Mononuclear cell (primary cell): Measurements from ENCODE around the gene MARCHF9. TPM values are rescaled to one million over a fixed set of nuclear protein-coding genes. Genes with fewer than 3 reads are reported as not detected.
"Not testable (repeated sequence)": the region's sequence is repeated elsewhere in the genome, so short reads cannot be mapped to it uniquely, and the experiment has no call there.

Experiments used
- H3K27me3 ChIP-seq: 2 replicates; pipeline ENCODE4 v1.6.0; 2011; ENCODE audit warnings: low read length, control low read depth; ENCODE audit not compliant: insufficient read depth
- H3K4me1 ChIP-seq: 2 replicates; pipeline ENCODE4 v1.5.1; 2011; ENCODE audit warnings: mild to moderate bottlenecking, low read length, control low read depth; ENCODE audit not compliant: insufficient read depth
- H3K4me3 ChIP-seq: 2 replicates; pipeline ENCODE4 v1.5.1; 2011; ENCODE audit warnings: mild to moderate bottlenecking, low read length, moderate library complexity
- H3K9me3 ChIP-seq: 2 replicates; pipeline ENCODE4 v1.5.1; 2011; ENCODE audit warnings: low read depth, mild to moderate bottlenecking, control low read depth, low read length
- total RNA-seq: library from RNA; depleted of rRNA; stranded (reverse); fragments of >200 nt; gene quantifications from one replicate; pipeline ENCODE4 v1.2.3, GENCODE V29; 2012

MARCHF9 gene
- total RNA-seq, 1 donor = 13.9 TPM

DNA sequence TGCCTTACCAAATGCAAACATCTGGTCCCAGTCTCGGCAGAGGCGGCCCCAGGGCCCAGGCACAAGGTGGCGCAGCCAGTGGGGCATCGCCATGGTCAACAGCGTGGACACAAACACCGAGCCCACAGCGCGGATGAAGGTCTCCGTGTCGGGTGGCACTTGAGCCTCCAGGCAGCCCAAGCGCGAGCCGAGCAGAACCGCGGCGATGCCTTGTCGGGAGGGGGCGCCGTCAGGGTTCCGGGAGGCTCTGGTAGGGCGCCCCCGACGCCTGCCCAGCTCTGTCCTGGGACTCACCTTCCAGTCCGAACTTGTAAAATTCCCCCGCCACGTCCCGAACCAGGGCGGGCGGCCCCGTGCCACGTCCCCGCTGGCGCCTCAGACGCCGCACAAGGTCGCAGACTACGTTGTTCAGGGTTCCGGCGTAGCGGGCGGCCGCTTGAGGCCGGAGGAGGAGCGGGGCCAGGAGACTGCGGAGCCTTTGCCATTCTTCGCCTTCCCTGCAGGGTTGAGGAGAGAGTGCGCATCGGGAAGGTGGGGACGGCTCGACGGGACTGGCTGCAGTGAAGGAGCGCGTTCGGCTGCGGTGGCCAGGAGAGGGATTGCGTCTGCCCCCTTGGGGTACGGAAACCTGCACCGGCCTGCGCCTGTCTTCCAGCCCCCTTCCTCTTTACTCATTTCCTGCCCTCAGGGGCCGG is 10.2 kb downstream of the MARCHF9 start:
- Histone ChIP-seq H3K9me3 (no peaks in the 10 kb centered on the region), H3K27me3 (peaks cover 39% of the 10 kb centered on the region), H3K4me1 (peaks cover 28% of the 10 kb centered on the region), H3K4me3 (peak overlapping the region; percentile 30)

DNA sequence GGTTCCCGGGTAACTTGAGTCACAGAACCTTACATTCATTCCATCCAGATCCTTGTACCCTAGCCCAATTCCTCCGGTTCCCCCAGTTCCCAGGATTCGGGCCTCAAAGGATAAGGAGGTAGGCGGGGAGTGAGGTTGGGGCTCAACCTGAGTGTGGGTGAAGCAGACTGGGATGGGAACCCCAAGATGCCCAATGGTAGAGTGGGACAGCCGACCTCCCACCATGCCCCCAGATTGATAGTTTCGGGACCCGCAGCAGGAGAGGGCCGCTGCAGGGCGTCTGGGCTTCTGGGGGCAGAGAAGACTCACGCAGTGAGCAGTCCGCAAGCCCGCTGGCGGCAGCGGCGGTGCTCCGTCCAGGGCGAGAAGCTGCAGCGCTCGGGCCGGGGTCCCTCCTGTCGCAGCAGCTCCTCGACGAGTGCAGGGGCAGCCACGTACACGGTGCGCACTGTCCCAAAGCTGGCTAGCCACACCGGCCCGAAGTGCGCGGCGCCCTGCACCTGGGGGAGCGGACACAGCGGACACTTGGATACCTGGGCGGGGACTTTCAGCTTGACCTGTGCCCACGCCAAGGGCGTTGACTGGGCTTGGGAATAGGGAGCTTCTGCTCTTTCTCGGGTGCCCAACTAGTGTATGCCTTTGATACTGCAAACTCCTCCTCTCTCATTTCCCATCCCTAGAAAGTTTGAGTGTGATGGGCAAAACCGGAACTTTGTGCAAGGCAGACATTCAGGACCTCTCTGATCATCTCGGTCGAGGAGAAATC is 11.0 kb downstream of the MARCHF9 start:
- Histone ChIP-seq H3K4me1 (peaks cover 32% of the 10 kb centered on the region), H3K27me3 (peaks cover 39% of the 10 kb centered on the region), H3K9me3 (no peaks in the 10 kb centered on the region), H3K4me3 (peak overlapping the region; percentile 30)

DNA sequence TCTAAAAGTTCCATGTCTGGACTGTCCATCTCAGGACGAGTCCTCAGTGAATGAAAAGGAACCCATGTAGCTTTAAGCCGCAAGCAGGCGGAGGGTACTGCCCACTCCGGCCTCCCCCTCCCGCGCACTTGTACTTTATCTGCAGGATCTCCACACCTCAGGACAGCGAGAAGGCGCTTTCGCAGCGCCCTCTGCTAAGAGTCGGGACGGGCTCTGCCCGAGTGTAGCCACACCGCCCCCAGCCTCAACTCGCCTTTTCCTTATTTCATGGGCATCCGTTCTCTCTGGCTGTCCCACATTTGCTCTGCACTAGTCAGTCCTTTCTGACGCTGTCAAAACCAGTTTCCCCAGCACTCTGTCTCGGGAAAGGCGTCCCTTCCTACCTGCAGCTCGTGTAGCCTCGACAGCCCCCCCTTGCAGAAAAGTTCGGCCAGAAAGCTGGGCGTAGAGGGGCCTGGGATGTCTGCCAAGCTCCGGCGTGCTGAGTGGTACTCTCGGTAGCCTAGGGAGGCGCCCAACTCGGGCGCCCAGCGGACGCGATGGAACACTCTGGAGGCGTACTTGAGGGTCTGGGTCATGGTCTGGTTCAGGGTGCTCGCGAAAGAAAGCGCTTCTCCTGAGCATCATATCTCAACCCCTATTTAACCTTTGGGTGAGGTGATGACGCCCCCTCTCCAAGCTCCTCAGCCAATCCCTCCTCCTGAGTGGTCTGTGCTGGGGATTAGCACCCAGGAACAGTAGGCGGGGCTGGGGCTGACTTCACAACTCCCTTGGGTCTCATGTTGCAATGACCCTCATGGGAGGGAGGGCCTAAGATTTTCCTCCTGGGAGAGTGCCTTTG is 11.8 kb downstream of the MARCHF9 start, which contains the start of gene CYP27B1:
Gene CYP27B1, minus strand, starts transcription at position 615 of the 841 bp plus-strand sequence. Its CDS starts 37 bp downstream, at position 578.
- H3K4me1 ChIP-seq = peaks cover 40% of the 10 kb centered on the region
- H3K27me3 ChIP-seq = peaks cover 39% of the 10 kb centered on the region
- no peak within 1 kb of the TSS for H3K4me3 ChIP-seq
- H3K9me3 ChIP-seq = no peaks in the 10 kb centered on the region

DNA sequence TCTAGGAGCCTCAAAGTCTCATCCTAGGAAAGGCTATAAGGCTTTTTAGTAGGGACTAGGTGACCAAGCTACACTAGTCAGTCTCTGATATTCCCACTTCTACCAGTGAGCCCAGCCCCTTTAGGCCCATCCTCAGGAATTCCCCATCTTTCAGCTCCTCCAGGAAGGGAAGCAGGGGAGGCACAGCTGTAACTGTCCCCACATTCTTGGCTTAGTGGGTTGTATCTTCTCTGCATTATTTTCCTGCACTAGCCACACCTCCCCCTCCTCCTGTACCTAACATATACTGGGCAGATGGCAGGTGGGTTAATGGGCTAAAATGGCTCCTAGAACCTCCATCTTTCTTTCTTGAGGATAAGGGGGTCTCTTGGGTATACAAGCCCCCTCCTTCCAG is 12.4 kb downstream of the MARCHF9 start:
- peaks cover 39% of the 10 kb centered on the region for H3K27me3 ChIP-seq

DNA sequence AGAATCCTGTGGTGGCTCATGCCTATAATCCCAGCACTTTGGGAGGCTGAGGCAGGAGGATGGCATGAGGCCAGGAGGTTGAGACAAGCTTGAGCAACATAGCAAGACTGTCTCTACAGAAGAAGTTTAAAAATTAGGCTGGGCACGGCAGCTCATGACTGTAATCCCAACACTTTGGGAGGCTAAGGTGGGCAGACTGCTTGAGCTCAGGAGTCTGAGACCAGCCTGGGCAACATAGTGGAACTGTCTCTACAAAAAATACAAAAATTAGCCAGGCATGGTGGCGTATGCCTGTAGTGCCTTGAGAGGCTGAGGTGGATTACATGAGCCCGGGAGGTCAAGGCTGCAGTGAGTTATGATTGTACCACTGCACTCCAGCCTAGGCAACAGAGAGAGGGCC is 13.0 kb downstream of the MARCHF9 start:
- Histone ChIP-seq H3K27me3 (peaks cover 39% of the 10 kb centered on the region), H3K4me1 (peaks cover 47% of the 10 kb centered on the region), H3K9me3 (no peaks in the 10 kb centered on the region), H3K4me3 (no peak overlapping the region)

More for the DNA sequence above, 12.4 kb downstream of the MARCHF9 start:
- no peak overlapping the region for H3K4me3 ChIP-seq
- no peaks in the 10 kb centered on the region for H3K9me3 ChIP-seq
- peaks cover 42% of the 10 kb centered on the region for H3K4me1 ChIP-seq

DNA sequence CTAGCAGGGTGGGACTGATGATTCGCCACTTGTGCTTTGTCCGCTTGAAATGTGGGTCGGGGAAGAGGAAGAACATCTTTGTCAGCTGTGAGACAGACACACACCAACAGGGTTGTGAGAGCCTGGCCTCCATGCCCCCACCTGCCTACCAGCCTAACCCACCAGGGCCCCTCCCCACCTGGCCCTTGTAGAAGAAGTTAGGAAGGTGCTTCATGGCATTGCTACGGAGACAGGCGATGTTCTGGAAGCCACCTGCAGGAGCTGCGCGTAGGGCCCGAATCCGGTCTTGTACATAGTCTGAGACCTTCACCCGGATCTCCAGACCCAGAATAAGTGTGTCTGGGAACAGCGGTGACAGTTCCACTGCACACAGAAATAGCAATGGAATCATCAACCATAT is 14.7 kb downstream of the MARCHF9 start:
- H3K4me3 ChIP-seq = no peak overlapping the region
- H3K9me3 ChIP-seq = no peaks in the 10 kb centered on the region
- H3K27me3 ChIP-seq = peaks cover 31% of the 10 kb centered on the region
- peaks cover 48% of the 10 kb centered on the region for H3K4me1 ChIP-seq

DNA sequence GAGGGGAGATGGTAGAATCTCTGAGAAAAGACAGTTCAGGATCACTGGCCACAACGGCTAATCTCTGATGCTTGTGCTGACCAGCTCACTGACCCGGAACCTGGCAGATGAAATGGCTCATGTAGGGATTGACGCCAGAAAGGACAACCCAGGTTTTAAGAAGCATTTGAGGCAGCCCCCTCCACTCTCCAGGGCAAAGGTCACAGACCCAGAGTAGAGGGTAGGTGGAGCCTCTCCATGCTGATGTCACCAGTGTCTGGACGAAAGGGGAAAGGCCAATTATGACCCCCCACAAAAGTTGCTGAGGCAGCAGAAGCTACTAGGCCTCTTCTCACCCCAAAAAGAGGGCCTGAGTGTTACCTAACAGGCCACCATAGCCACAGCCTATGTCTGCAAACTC is 15.8 kb downstream of the MARCHF9 start:
- peaks cover 20% of the 10 kb centered on the region for H3K27me3 ChIP-seq
- H3K9me3 ChIP-seq = no peaks in the 10 kb centered on the region
- H3K4me3 ChIP-seq = no peak overlapping the region
- H3K4me1 ChIP-seq = peaks cover 40% of the 10 kb centered on the region

DNA sequence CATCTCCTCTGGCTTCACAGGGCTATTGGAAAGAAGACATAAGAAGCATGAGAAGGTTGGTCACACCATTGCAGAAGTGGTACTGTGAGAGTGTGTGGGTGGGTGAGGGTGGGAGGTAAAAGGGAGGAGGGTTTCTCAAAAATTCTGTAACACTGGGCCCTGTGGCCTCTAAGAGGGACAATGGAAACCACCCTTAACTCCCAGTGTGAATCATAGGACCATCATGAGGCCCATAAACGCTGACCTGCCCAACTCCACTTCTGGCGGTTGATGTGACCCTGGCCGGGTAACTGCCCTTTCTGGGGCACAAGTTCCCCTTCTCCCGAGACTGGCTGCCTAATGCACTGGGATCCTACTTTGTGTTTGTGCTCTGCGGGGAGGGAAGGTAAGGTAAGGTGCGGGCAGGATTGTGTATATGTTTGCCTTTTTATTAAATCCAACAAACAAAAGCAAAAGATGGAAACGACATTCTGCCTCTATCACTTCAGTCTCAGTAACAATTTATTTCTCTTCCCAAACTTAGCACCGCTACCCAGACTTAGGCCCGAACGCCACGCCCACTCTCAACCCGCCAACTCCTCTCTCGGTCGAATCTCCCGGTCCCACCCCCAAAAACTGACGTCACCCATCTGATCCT is 16.5 kb downstream of the MARCHF9 start:
- no peaks in the 10 kb centered on the region for H3K9me3 ChIP-seq
- H3K27me3 ChIP-seq = peaks cover 14% of the 10 kb centered on the region
- H3K4me3 ChIP-seq = peak overlapping the region; percentile 74
- peaks cover 36% of the 10 kb centered on the region for H3K4me1 ChIP-seq

DNA sequence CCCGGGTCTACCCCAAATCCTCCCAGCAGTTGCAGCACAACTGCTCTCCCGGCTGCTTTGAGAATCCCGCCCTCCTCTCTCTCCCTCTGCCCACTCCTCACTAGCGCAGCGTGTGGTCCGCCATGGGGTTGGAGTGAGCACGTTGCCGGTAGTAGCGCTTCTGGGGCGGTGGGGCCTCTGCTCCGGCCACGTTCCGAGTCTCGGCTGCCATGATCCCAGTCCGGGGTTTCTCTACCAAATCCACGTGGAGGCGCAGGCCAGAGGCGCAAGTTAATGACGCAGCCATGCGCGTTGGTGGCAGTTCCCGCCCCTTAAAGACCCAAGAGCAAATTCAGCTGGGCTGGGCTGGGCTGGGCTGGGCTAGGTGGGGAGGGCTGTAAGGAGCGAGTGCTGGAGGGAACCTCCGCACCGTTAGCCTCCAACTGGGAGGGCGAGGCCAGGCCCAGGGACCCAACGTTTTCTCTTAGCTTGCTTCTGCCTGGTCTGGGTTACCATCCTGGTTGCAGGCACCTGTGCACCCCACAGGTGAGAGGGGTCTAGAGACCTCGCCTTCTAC is 17.0 kb downstream of the MARCHF9 start, which contains the start of gene METTL1:
Gene METTL1, minus strand, starts transcription at position 233 of the 556 bp plus-strand sequence. Its CDS starts 22 bp downstream, at position 211.
- H3K4me3 ChIP-seq = peak within 1 kb of the TSS; percentile 74
- H3K4me1 ChIP-seq = peaks cover 30% of the 10 kb centered on the region
- H3K27me3 ChIP-seq = peaks cover 8% of the 10 kb centered on the region
- H3K9me3 ChIP-seq = no peaks in the 10 kb centered on the region

DNA sequence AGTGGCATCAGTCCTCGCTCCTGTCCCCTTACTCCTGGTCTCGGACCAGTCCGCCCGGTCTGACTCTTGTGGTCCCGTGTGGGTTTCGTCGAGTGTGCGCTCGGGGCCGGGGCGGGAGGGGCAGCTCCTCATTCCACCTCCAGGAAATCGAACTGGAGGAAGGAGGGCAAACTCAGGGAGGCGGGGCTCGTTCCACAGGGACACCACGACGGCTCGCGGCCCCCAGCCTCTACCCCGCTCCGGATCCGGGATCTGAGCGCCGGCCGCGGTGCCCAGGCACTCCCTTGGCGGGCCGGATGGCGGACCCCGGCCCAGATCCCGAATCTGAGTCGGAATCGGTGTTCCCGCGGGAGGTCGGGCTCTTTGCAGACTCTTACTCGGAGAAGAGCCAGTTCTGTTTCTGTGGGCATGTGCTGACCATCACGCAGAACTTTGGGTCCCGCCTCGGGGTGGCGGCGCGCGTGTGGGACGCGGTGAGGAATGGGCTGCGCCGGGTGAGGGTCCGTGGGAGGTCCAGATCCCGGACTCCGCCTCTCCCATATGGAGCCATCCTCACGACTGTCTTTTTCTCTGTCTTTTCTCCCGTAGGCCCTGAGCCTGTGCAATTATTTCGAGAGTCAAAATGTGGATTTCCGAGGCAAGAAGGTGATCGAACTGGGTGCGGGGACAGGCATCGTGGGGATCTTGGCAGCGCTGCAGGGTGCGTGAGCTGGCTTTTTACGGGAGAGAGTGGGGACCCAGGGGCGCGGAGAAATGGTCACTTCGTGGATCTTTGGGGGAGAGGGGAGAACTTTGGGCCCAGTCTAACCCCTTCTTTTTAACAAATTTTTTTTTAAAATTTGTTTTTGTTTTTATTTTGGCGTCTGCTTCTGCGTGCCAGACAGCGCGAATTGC is 17.8 kb downstream of the MARCHF9 start, which contains the start of gene EEF1AKMT3:
Gene EEF1AKMT3, plus strand, starts transcription at position 186 of the 894 bp plus-strand sequence. Its CDS starts 111 bp downstream, at position 297.
- H3K4me3 ChIP-seq = peak within 1 kb of the TSS; percentile 74
- H3K4me1 ChIP-seq = peaks cover 29% of the 10 kb centered on the region
- H3K9me3 ChIP-seq = no peaks in the 10 kb centered on the region

DNA sequence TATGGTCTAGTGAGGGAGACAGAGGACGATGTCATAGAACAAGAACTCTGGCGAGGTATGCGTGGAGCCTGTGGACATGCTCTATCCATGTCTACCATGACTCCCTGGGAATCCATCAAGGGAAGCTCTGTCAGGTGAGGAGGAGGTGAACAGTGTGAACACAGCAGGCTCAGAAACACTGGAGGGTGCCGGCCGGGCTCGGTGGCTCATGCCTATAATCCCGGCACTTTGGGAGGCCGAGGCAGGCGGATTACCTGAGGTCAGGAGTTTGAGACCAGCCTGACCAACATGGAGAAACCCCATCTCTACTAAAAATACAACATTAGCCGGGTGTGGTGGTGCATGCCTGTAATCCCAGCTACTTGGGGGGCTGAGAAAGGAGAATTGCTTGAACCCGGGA is 19.7 kb downstream of the MARCHF9 start:
- not testable (repeated sequence) for H3K4me3 ChIP-seq, H3K9me3 ChIP-seq, H3K27me3 ChIP-seq
- peaks cover 29% of the 10 kb centered on the region for H3K4me1 ChIP-seq

More for the DNA sequence above, 17.8 kb downstream of the MARCHF9 start, which contains the start of gene EEF1AKMT3:
- H3K27me3 ChIP-seq = peaks cover under 1% of the 10 kb centered on the region

DNA sequence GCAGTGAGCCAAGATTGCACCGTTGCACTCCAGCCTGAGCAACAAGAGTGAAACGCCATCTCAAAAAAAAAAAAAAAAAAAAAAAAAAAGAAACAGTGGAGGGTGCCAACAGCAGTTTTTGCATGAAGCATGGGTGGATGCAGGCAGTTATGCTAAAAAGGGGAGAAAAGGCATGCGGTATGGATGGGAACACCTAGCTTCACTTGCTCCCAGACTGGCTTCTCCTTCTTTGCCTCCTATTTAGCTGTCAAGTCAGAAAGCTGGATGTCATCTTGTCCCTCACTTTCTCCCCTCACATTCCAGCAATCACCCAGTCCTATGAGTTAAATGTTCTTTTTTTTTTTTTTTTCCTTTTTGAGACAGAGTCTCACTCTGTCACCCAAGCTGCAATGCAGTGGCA is 20.1 kb downstream of the MARCHF9 start:
- Histone ChIP-seq H3K27me3 (no peaks in the 10 kb centered on the region), H3K4me3 (no peak overlapping the region), H3K9me3 (no peaks in the 10 kb centered on the region), H3K4me1 (peaks cover 29% of the 10 kb centered on the region)

DNA sequence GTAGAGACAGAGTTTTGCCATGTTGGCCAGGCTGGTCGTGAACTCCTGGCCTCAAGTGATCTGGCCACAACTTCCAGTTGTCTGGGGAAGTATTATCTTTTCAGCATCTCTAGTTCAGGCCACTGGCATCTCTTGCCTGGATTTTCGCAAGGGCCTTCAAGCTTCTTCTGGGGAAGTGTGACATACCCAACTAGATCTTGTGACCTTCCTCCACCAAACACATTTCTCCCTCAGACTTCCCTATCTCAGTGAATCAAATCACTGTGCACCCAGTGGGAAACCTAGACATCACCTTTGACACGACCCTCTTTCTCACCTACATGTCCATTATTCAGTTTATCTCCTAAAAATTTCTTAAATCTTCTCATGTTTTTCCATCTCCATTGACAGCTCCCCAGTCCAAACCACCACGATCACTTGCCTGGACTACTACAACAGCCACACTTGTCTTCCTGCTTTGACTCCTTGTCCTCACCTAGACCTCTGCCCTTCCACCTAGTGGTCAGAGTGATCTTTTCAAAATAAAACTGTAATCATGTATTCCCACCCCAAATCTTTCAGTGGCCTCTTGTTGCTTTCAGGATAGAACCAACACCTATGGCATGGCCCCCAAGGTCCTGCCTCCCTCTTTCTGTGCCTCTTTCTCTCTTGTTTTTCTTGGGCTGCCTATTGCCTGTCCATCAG is 20.8 kb downstream of the MARCHF9 start:
- Histone ChIP-seq H3K4me3 (no peak overlapping the region), H3K9me3 (no peaks in the 10 kb centered on the region), H3K4me1 (peaks cover 34% of the 10 kb centered on the region), H3K27me3 (no peaks in the 10 kb centered on the region)
